ENCODE results near the gene PRSS36. TPM values are rescaled to one million over a fixed set of nuclear protein-coding genes. Genes with fewer than 3 reads are reported as not detected.

PRSS36 gene
- total and polyA plus RNA-seq, 9 of the 15 experiments (the other 6 are each of a cell fraction or from before 2014, with no cell fraction given), result 0.09 to 1.2 (median 0.54) TPM; not detected in 2

DNA sequence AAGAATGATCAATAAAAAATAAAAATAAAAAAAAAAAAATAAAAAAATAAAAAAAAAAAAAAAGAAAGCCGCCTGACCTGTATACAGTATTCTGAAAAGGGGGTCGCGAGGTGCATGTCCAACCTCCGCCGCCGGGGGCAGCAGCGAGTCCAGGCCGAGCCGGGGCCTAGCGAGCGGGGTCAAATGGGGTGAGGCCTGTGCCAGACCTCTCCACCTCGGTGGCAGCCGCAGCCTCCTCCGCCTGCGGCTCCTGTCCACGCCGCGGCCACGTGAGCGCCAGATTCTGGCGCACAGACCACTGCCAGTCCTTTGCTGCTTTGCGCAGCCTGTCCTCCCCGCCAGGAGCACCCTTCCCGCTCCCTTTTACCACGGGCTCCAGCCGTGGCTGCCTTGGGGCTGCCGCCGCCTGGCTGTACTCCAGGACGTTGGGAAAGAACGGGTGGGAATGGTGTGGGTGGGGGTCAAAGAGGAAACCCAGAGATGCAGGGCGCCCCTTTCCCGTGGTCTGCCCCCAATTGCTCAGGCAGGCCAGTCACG is 44.1 kb downstream of the PRSS36 start (continued):
- TF ChIP-seq, protein P1, sequence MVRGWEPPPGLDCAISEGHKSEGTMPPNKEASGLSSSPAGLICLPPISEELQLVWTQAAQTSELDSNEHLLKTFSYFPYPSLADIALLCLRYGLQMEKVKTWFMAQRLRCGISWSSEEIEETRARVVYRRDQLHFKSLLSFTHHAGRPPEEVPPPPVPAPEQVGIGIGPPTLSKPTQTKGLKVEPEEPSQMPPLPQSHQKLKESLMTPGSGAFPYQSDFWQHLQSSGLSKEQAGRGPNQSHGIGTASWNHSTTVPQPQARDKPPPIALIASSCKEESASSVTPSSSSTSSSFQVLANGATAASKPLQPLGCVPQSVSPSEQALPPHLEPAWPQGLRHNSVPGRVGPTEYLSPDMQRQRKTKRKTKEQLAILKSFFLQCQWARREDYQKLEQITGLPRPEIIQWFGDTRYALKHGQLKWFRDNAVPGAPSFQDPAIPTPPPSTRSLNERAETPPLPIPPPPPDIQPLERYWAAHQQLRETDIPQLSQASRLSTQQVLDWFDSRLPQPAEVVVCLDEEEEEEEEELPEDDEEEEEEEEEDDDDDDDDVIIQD (CRISPR knock-in tag; IDR thresholded peaks at IDR 0.05), result no peak
- TF ChIP-seq BRD9 (IDR thresholded peaks at IDR 0.05; ENCODE audit: low read depth, partially characterized antibody), result no peak
- no peak for TF ChIP-seq TRIM28 (IDR thresholded peaks at IDR 0.05)
- peak; percentile 80; the same call in 1 of the 2 replicates for TF ChIP-seq ZNF668 (CRISPR knock-in tag; IDR thresholded peaks at IDR 0.05)
- no peak for TF ChIP-seq ZKSCAN8 (CRISPR knock-in tag; IDR thresholded peaks at IDR 0.05)
- TF ChIP-seq SMC3 (conservative IDR thresholded peaks at IDR 0.05; ENCODE audit: insufficient read depth, low read depth, low read length), result peak; percentile 58
- TF ChIP-seq, protein P2, sequence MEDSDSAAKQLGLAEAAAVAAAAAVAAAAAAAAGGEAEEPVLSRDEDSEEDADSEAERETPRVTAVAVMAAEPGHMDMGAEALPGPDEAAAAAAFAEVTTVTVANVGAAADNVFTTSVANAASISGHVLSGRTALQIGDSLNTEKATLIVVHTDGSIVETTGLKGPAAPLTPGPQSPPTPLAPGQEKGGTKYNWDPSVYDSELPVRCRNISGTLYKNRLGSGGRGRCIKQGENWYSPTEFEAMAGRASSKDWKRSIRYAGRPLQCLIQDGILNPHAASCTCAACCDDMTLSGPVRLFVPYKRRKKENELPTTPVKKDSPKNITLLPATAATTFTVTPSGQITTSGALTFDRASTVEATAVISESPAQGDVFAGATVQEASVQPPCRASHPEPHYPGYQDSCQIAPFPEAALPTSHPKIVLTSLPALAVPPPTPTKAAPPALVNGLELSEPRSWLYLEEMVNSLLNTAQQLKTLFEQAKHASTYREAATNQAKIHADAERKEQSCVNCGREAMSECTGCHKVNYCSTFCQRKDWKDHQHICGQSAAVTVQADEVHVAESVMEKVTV (CRISPR knock-in tag; IDR thresholded peaks at IDR 0.05), result no peak
- no peak for TF ChIP-seq SAP30 (IDR thresholded peaks at IDR 0.05; ENCODE audit: borderline replicate concordance, insufficient read depth, low read depth, low read length, poor library complexity, severe bottlenecking)
- no peak for TF ChIP-seq C11orf30 (IDR thresholded peaks at IDR 0.05; ENCODE audit: low read depth)
- TF ChIP-seq WHSC1 (IDR thresholded peaks at IDR 0.05; ENCODE audit: low read length), result no peak
- peak; percentile 70; the same call in 1 of the 2 replicates for TF ChIP-seq ZNF431 (CRISPR knock-in tag; IDR thresholded peaks at IDR 0.05)
- peak; percentile 73 for TF ChIP-seq NR2C1 (IDR thresholded peaks at IDR 0.05)
- peak; percentile 80 for TF ChIP-seq NR2C1 (tag; IDR thresholded peaks at IDR 0.05)
- TF ChIP-seq, protein P3, sequence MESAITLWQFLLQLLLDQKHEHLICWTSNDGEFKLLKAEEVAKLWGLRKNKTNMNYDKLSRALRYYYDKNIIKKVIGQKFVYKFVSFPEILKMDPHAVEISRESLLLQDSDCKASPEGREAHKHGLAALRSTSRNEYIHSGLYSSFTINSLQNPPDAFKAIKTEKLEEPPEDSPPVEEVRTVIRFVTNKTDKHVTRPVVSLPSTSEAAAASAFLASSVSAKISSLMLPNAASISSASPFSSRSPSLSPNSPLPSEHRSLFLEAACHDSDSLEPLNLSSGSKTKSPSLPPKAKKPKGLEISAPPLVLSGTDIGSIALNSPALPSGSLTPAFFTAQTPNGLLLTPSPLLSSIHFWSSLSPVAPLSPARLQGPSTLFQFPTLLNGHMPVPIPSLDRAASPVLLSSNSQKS (CRISPR knock-in tag; IDR thresholded peaks at IDR 0.05), result no peak
- no peak for TF ChIP-seq ZNF79 (CRISPR knock-in tag; IDR thresholded peaks at IDR 0.05; ENCODE audit: low read depth)
- no peak for TF ChIP-seq CHCHD3 (CRISPR knock-in tag; IDR thresholded peaks at IDR 0.05)
- TF ChIP-seq ZNF217 (CRISPR knock-in tag; IDR thresholded peaks at IDR 0.05), result no peak
- TF ChIP-seq, protein P4, sequence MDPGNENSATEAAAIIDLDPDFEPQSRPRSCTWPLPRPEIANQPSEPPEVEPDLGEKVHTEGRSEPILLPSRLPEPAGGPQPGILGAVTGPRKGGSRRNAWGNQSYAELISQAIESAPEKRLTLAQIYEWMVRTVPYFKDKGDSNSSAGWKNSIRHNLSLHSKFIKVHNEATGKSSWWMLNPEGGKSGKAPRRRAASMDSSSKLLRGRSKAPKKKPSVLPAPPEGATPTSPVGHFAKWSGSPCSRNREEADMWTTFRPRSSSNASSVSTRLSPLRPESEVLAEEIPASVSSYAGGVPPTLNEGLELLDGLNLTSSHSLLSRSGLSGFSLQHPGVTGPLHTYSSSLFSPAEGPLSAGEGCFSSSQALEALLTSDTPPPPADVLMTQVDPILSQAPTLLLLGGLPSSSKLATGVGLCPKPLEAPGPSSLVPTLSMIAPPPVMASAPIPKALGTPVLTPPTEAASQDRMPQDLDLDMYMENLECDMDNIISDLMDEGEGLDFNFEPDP (CRISPR knock-in tag; IDR thresholded peaks at IDR 0.05), result no peak
- TF ChIP-seq, protein P5, sequence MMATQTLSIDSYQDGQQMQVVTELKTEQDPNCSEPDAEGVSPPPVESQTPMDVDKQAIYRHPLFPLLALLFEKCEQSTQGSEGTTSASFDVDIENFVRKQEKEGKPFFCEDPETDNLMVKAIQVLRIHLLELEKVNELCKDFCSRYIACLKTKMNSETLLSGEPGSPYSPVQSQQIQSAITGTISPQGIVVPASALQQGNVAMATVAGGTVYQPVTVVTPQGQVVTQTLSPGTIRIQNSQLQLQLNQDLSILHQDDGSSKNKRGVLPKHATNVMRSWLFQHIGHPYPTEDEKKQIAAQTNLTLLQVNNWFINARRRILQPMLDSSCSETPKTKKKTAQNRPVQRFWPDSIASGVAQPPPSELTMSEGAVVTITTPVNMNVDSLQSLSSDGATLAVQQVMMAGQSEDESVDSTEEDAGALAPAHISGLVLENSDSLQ (IDR thresholded peaks at IDR 0.05), result no peak
- no peak for TF ChIP-seq ZC3H11A (IDR thresholded peaks at IDR 0.05; ENCODE audit: low read depth, low read length)
- no peak for TF ChIP-seq BRD4 (IDR thresholded peaks at IDR 0.05)
- no peak for TF ChIP-seq ZFP30 (CRISPR knock-in tag; IDR thresholded peaks at IDR 0.05; ENCODE audit: borderline replicate concordance)
- TF ChIP-seq ZNF436 (CRISPR knock-in tag; IDR thresholded peaks at IDR 0.05), result no peak
- no peak for TF ChIP-seq POLR2AphosphoS2 (IDR thresholded peaks at IDR 0.05; ENCODE audit: low read length)
- TF ChIP-seq CBFA2T2 (conservative IDR thresholded peaks at IDR 0.05), result peak; percentile 17; the same call in 1 of the 2 replicates

All from K562 (cell line).